Neural cell (in vitro differentiated cells): ENCODE measurements around the gene UTP14A. TPM values are rescaled to one million over a fixed set of nuclear protein-coding genes. Genes with fewer than 3 reads are reported as not detected.

Experiments used
- H2AFZ ChIP-seq: fragments of 200-600, 300-800 bp; sonication (generic), shearing (Covaris generic); 2 replicates; pipeline ENCODE4 v1.6.0; 2014; ENCODE audit warnings: low read depth, mild to moderate bottlenecking, antibody characterized with exemption, low read length, moderate library complexity
- H3F3A ChIP-seq: fragments of 200-600 bp; shearing (Covaris generic); 2 replicates; pipeline ENCODE4 v1.6.1; 2016; ENCODE audit warnings: mild to moderate bottlenecking, moderate library complexity, mixed read lengths, antibody characterized with exemption, low read length; ENCODE audit not compliant: insufficient read depth, poor library complexity, severe bottlenecking
- H3K27ac ChIP-seq: fragments of 200-600, 300-800 bp; sonication (generic), shearing (Covaris generic); 2 replicates; pipeline ENCODE4 v1.5.1; 2014; ENCODE audit warnings: mild to moderate bottlenecking, low read length, moderate library complexity
- H3K27me3 ChIP-seq: fragments of 300-800, 200-600 bp; sonication (generic), shearing (Covaris generic); 2 replicates; pipeline ENCODE4 v1.6.0; 2014; ENCODE audit warnings: mild to moderate bottlenecking, low read depth, low read length, moderate library complexity; ENCODE audit not compliant: insufficient read depth
- H3K36me3 ChIP-seq: fragments of 300-800, 200-600 bp; sonication (generic), shearing (Covaris generic); 2 replicates; pipeline ENCODE4 v1.5.1; 2014; ENCODE audit warnings: mild to moderate bottlenecking, antibody characterized with exemption, low read length, moderate library complexity; ENCODE audit not compliant: insufficient read depth
- H3K4me2 ChIP-seq: fragments of 300-800, 200-600 bp; sonication (generic), shearing (Covaris generic); 2 replicates; pipeline ENCODE4 v1.6.0; 2014; ENCODE audit warnings: mild to moderate bottlenecking, low read length
- H3K4me3 ChIP-seq: fragments of 300-800, 200-600 bp; sonication (generic), shearing (Covaris generic); 2 replicates; pipeline ENCODE4 v1.5.1; 2014; ENCODE audit warnings: mild to moderate bottlenecking, low read length, moderate library complexity
- H3K79me2 ChIP-seq: fragments of 200-600 bp; shearing (Covaris generic); replicated peaks from 2 replicates; pipeline ENCODE4 v1.6.0; 2014; ENCODE audit warnings: mild to moderate bottlenecking, low read length, moderate library complexity; ENCODE audit not compliant: insufficient read depth
- H3K9ac ChIP-seq: fragments of 300-800, 200-600 bp; sonication (generic), shearing (Covaris generic); 2 replicates; pipeline ENCODE4 v1.6.1; 2016; ENCODE audit warnings: mild to moderate bottlenecking, low read length, mixed read lengths
- H3K9me2 ChIP-seq: fragments of 200-600 bp; shearing (Covaris generic); 2 replicates; pipeline ENCODE4 v1.6.1; 2016; ENCODE audit warnings: mild to moderate bottlenecking, low read length, mixed read lengths; ENCODE audit not compliant: insufficient read depth
- H3K9me3 ChIP-seq: fragments of 200-600, 300-800 bp; sonication (generic), shearing (Covaris generic); 2 replicates; pipeline ENCODE4 v1.6.1; 2016; ENCODE audit warnings: mild to moderate bottlenecking, mixed run types, low read length, moderate library complexity, mixed read lengths
- H4K20me1 ChIP-seq: fragments of 200-600 bp; shearing (Covaris generic); 2 replicates; pipeline ENCODE4 v1.6.1; 2016; ENCODE audit warnings: mild to moderate bottlenecking, mixed run types; ENCODE audit not compliant: insufficient read depth
- CTCF ChIP-seq: fragments of 450-650 bp; IDR thresholded peaks from 2 replicates; pipeline ENCODE4 v1.5.1; 2014; ENCODE audit warnings: antibody characterized with exemption, mild to moderate bottlenecking, moderate library complexity; ENCODE audit not compliant: poor library complexity, severe bottlenecking
- EP300 ChIP-seq: fragments of 450-650 bp; conservative IDR thresholded peaks from 2 replicates; pipeline ENCODE4 v1.6.1; 2014; ENCODE audit warnings: antibody characterized with exemption, mild to moderate bottlenecking, moderate library complexity; ENCODE audit not compliant: poor library complexity, severe bottlenecking
- EZH2 ChIP-seq: fragments of 200-600, 300-800 bp; shearing (Covaris generic), sonication (generic); IDR thresholded peaks from 2 replicates; pipeline ENCODE4 v1.6.1; 2014; ENCODE audit warnings: antibody characterized with exemption, low read length, borderline replicate concordance, mild to moderate bottlenecking; ENCODE audit not compliant: insufficient read depth, poor library complexity, severe bottlenecking
- MXI1 ChIP-seq: fragments of 450-650 bp; conservative IDR thresholded peaks from 2 replicates; pipeline ENCODE4 v1.6.1; 2014; ENCODE audit warnings: antibody characterized with exemption, mild to moderate bottlenecking; ENCODE audit not compliant: poor library complexity, severe bottlenecking
- POLR2AphosphoS5 ChIP-seq: IDR thresholded peaks from 2 replicates; pipeline ENCODE4 v1.6.1; 2012
- RAD21 ChIP-seq: fragments of 450-650 bp; conservative IDR thresholded peaks from 2 replicates; pipeline ENCODE4 v1.6.1; 2014; ENCODE audit warnings: antibody characterized with exemption, mild to moderate bottlenecking, moderate library complexity
- SMC3 ChIP-seq: fragments of 450-650 bp; conservative IDR thresholded peaks from 2 replicates; pipeline ENCODE4 v1.6.1; 2014; ENCODE audit warnings: antibody characterized with exemption, mild to moderate bottlenecking, moderate library complexity; ENCODE audit not compliant: poor library complexity
- TAF1 ChIP-seq: IDR thresholded peaks from 2 replicates; pipeline ENCODE4 v1.6.1; 2012; ENCODE audit warnings: low read depth
- polyA plus RNA-seq: library from polyadenylated mRNA; depleted of rRNA; stranded (reverse); fragments of >200 nt; gene quantifications from 2 replicates; pipeline ENCODE4 v1.2.3, GENCODE V29; 2014
- TF ChIP-seq, protein P1 (sequence below): IDR thresholded peaks from 2 replicates; pipeline ENCODE4 v1.6.1; 2012; ENCODE audit warnings: borderline replicate concordance

UTP14A gene
- polyA plus RNA-seq, 1 donor from 2014 or later: 10.5 TPM

- TF ChIP-seq RAD21 (no peak), EP300 (no peak), TAF1 (no peak), SMC3 (no peak)
These were observed 34.8 kb downstream of the UTP14A start (continued) for GRCh38 chrX:129940721-129941120.

DNA sequence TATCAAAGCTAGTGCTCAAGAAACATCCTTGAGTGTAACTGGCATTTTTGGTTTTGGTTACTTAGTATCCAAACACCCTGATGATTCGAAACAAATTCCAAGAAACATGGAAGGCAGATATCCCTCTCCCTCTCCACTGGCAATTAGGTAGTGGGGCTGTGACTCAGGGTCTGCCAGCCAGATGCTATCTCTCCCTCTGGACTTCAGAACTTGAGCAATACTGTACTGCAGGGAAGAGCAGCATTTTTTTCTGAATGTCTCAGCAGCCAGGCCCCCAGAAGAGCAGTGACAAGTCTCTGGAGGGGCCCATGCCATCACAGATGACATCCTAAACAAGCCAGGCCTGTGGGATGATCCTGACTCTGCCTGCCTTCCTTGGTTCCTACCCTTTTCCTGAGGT is 39.2 kb downstream of the UTP14A start:
- Histone ChIP-seq H3K27me3 (no peaks in the 10 kb centered on the region), H3K4me2 (no peak overlapping the region), H2AFZ (no peak overlapping the region), H3K9me3 (no peaks in the 10 kb centered on the region), H3K9ac (no peak overlapping the region), H3K36me3 (no peaks in the 10 kb centered on the region), H3K4me3 (no peak overlapping the region), H4K20me1 (no peaks in the 10 kb centered on the region), H3K79me2 (no peaks in the 10 kb centered on the region), H3F3A (no peaks in the 10 kb centered on the region), H3K27ac (no peak overlapping the region), H3K9me2 (no peaks in the 10 kb centered on the region)
- no peak for TF ChIP-seq MXI1
- TF ChIP-seq CTCF: no peak
- no peak for TF ChIP-seq TAF1
- no peak for TF ChIP-seq EZH2
- no peak for TF ChIP-seq EP300
- no peak for TF ChIP-seq RAD21
- TF ChIP-seq POLR2AphosphoS5: no peak
- TF ChIP-seq, protein P1, sequence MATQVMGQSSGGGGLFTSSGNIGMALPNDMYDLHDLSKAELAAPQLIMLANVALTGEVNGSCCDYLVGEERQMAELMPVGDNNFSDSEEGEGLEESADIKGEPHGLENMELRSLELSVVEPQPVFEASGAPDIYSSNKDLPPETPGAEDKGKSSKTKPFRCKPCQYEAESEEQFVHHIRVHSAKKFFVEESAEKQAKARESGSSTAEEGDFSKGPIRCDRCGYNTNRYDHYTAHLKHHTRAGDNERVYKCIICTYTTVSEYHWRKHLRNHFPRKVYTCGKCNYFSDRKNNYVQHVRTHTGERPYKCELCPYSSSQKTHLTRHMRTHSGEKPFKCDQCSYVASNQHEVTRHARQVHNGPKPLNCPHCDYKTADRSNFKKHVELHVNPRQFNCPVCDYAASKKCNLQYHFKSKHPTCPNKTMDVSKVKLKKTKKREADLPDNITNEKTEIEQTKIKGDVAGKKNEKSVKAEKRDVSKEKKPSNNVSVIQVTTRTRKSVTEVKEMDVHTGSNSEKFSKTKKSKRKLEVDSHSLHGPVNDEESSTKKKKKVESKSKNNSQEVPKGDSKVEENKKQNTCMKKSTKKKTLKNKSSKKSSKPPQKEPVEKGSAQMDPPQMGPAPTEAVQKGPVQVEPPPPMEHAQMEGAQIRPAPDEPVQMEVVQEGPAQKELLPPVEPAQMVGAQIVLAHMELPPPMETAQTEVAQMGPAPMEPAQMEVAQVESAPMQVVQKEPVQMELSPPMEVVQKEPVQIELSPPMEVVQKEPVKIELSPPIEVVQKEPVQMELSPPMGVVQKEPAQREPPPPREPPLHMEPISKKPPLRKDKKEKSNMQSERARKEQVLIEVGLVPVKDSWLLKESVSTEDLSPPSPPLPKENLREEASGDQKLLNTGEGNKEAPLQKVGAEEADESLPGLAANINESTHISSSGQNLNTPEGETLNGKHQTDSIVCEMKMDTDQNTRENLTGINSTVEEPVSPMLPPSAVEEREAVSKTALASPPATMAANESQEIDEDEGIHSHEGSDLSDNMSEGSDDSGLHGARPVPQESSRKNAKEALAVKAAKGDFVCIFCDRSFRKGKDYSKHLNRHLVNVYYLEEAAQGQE: no peak
- TF ChIP-seq SMC3: no peak

GRCh38 chrX:129953334-129953648 is 47.3 kb downstream of the UTP14A start:
- no peak overlapping the region for H3K4me2 ChIP-seq
- H3K9me3 ChIP-seq: no peaks in the 10 kb centered on the region
- H3K27ac ChIP-seq: no peak overlapping the region
- H3K4me3 ChIP-seq: no peak overlapping the region
- no peak overlapping the region for H3K9ac ChIP-seq
- H3K79me2 ChIP-seq: no peaks in the 10 kb centered on the region
- no peak overlapping the region for H2AFZ ChIP-seq
- H3K9me2 ChIP-seq: no peaks in the 10 kb centered on the region
- no peaks in the 10 kb centered on the region for H3F3A ChIP-seq
- no peaks in the 10 kb centered on the region for H3K36me3 ChIP-seq
- H4K20me1 ChIP-seq: no peaks in the 10 kb centered on the region
- H3K27me3 ChIP-seq: peaks cover 20% of the 10 kb centered on the region
- no peak for TF ChIP-seq RAD21
- TF ChIP-seq, protein P1: no peak
- TF ChIP-seq CTCF: no peak
- TF ChIP-seq EZH2: no peak
- no peak for TF ChIP-seq TAF1
- TF ChIP-seq SMC3: no peak
- TF ChIP-seq POLR2AphosphoS5: no peak
